BLaER1 treated with 17β-estradiol and CSF1 and Interleukin-3, amounts not matched to agents 10 nM and 100 nM (cell line): ENCODE measurements around the gene TNIP3.

Experiments used
- H3K27ac ChIP-seq, 11 experiments: shearing (Covaris generic); formaldehyde crosslinking; 2 replicates each; pipeline ENCODE4 v1.8.1; 2022
- H3K27me3 ChIP-seq, 11 experiments: shearing (Covaris generic); formaldehyde crosslinking; 2 replicates each; pipeline ENCODE4 v1.8.1; 2022
- H3K36me3 ChIP-seq, 11 experiments: shearing (Covaris generic); formaldehyde crosslinking; 2 replicates each; pipeline ENCODE4 v1.8.1; 2022
- H3K4me1 ChIP-seq, 10 experiments: shearing (Covaris generic); formaldehyde crosslinking; 2 replicates each; pipeline ENCODE4 v1.8.1; 2022
- H3K4me2 ChIP-seq, 11 experiments: shearing (Covaris generic); formaldehyde crosslinking; 2 replicates each; pipeline ENCODE4 v1.8.1; 2022
- H3K4me3 ChIP-seq, 10 experiments: shearing (Covaris generic); formaldehyde crosslinking; 2 replicates each; pipeline ENCODE4 v1.8.1; 2022
- H3K9ac ChIP-seq, 11 experiments: shearing (Covaris generic); formaldehyde crosslinking; 2 replicates each; pipeline ENCODE4 v1.8.1; 2022
- H3K9me3 ChIP-seq, 11 experiments: shearing (Covaris generic); formaldehyde crosslinking; replicated peaks in 1 of 11; 2 replicates each; pipeline ENCODE4 v1.8.1; 2022
- H4K20me1 ChIP-seq, 11 experiments: shearing (Covaris generic); formaldehyde crosslinking; 2 replicates each; pipeline ENCODE4 v1.8.1; 2022
- Cebpa-rat ChIP-seq, 11 experiments: shearing (Covaris generic); IDR thresholded peaks; 2 replicates each; pipeline ENCODE4 v1.8.1; 2022

TNIP3 gene

DNA sequence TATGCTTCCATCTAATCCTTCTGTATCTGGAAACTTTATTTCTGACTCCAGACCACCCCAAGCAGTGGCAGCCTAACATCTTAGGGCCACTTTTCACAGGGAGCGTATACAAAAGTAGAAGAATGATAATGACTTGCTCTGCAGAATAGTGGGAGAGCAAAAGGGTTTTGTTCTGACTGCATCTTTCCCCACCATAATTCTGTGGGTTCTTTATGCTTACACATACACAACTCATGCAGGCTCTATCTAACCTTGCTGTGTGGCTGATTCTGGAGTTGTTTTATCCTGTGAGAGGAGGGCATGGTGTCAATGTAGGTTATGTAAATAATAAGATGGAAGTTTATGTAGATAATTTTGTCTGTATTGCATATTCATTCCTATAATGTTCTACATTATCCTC lies 49.4 kb downstream of the TNIP3 start:
- Histone ChIP-seq H3K36me3 (no peaks in the 10 kb centered on the region), H3K4me3 (no peak overlapping the region), H3K27ac (no peak overlapping the region), H3K9me3 (no peaks in the 10 kb centered on the region), H3K4me1 (peaks cover 0 to 4% (median 0%) of the 10 kb centered on the region in 10 experiments; a peak in 1 of 20 replicates), H3K9ac (no peak overlapping the region), H4K20me1 (no peaks in the 10 kb centered on the region), H3K27me3 (no peaks in the 10 kb centered on the region), H3K4me2 (no peak overlapping the region)
- no peak for TF ChIP-seq Cebpa-rat (IDR thresholded peaks at IDR 0.05)

DNA sequence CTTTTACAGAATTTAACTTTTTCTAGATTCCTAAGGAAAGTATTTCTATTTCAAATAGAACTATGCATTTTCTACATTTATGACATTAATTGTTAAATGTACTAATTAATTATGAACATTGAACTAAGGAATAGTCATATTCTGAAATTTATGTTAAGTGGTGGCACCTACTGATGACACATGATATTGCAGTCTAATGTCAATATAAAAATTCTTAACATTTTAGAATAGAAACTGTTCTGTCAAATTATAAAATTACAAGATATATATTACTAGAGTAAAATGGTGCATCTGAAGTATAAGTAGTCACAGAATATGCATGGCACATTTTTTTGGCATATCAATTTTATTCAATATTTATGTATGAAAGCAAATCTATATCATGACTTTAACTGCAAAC lies 51.6 kb downstream of the TNIP3 start:
- H4K20me1 ChIP-seq, result no peaks in the 10 kb centered on the region
- no peaks in the 10 kb centered on the region for H3K9me3 ChIP-seq
- peaks cover 0 to 4% (median 0%) of the 10 kb centered on the region in 10 experiments; a peak in 1 of 20 replicates for H3K4me1 ChIP-seq
- no peaks in the 10 kb centered on the region for H3K27me3 ChIP-seq
- H3K36me3 ChIP-seq, result no peaks in the 10 kb centered on the region
- H3K9ac ChIP-seq, result no peak overlapping the region
- no peak overlapping the region for H3K27ac ChIP-seq
- no peak overlapping the region for H3K4me2 ChIP-seq
- no peak for TF ChIP-seq Cebpa-rat (IDR thresholded peaks at IDR 0.05)
- no peak overlapping the region for H3K4me3 ChIP-seq

- Histone ChIP-seq H3K9ac (no peak overlapping the region), H3K36me3 (no peaks in the 10 kb centered on the region), H3K4me2 (no peak overlapping the region), H3K4me1 (peaks cover 0 to under 1% (median 0%) of the 10 kb centered on the region in 10 experiments; a peak in 1 of 20 replicates), H3K9me3 (no peaks in the 10 kb centered on the region), H3K27ac (no peak overlapping the region), H3K27me3 (no peaks in the 10 kb centered on the region), H4K20me1 (no peaks in the 10 kb centered on the region), H3K4me3 (no peak overlapping the region)
- no peak for TF ChIP-seq Cebpa-rat (IDR thresholded peaks at IDR 0.05)
Measured at GRCh38 chr4:121108557-121108956, 55.6 kb downstream of the TNIP3 start.

DNA sequence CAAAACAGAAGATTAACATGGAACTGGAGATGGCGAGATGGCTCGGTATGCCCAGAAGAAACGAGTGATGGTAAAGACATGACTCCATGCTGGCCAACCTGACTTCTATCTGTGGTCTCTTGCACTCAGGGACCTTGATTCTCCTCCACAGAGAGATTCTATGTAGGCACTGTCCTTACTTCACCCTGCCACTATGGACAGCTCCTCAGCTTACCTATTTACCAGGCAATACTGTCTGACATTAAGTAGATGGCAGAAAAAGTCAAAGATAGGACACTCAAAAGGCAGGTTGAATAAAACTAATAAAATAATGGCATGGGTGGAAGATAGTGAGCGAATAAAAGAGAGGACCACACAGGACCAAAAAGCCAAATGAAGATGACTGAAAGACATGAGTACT lies 56.6 kb downstream of the TNIP3 start:
- Histone ChIP-seq H3K4me1 (no peaks in the 10 kb centered on the region), H3K27me3 (no peaks in the 10 kb centered on the region), H3K36me3 (no peaks in the 10 kb centered on the region), H3K4me2 (no peak overlapping the region), H3K4me3 (no peak overlapping the region), H3K9ac (no peak overlapping the region), H4K20me1 (no peaks in the 10 kb centered on the region), H3K27ac (no peak overlapping the region), H3K9me3 (no peaks in the 10 kb centered on the region)
- no peak for TF ChIP-seq Cebpa-rat (IDR thresholded peaks at IDR 0.05)

DNA sequence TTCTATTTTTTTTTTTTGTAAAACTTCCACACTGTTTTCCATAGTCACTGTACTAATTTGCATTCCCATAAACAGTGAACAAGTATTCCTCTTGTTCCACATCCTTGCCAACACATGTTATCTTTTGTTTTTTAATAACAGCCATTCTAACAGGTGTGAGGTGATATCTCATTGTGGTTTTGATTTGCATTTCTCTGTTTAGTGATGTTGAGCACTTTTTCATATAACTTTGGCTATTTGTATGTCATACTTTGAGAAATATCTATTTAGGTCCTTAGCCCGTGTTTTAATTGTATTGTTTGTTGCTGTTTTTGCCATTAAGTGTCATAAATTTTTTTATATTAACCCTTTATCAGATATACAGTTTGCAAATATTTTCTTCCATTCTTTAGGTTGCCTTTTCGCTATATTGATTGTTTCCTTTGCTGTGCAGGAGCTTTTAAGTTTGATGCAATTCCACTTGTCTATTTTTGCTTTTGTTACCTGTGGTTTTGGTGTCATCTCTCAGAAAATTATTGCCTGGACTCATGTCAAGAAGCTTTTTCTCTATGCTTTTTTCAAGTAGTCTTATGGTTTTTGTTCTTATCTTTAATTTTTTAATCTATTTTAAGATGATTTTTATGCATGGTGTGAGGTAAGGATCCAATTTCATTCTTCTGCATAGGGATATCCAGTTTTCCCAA lies 63.9 kb downstream of the TNIP3 start:
- no peak overlapping the region for H3K4me3 ChIP-seq
- no peaks in the 10 kb centered on the region for H4K20me1 ChIP-seq
- no peaks in the 10 kb centered on the region; a peak in 1 of 22 replicates for H3K9me3 ChIP-seq
- TF ChIP-seq Cebpa-rat (IDR thresholded peaks at IDR 0.05), result no peak
- no peaks in the 10 kb centered on the region for H3K4me1 ChIP-seq
- no peaks in the 10 kb centered on the region for H3K27me3 ChIP-seq
- no peak overlapping the region for H3K27ac ChIP-seq
- no peak overlapping the region for H3K4me2 ChIP-seq
- no peak overlapping the region for H3K9ac ChIP-seq
- H3K36me3 ChIP-seq, result no peaks in the 10 kb centered on the region

DNA sequence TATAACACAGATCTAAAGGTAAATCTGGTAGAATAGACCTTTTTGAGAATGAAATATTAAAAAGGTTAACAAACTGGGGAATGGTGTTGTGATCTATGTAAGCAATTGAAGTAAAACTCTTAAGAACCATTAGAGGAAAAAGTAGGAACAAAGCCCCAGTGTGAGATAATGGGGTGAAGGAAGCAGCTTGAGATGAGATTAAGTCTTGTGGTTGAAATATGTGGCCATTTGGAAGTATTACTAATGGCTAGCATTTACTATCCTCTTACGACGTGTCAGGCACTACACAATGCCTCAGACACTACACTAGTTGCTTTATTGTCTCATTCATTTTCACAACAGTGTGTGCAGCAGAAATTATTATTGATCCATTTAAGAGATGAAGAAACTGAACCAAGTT lies 65.9 kb downstream of the TNIP3 start:
- no peaks in the 10 kb centered on the region for H3K36me3 ChIP-seq
- H4K20me1 ChIP-seq, result no peaks in the 10 kb centered on the region
- peaks cover 0 to 13% (median 0%) of the 10 kb centered on the region in 10 experiments; a peak in 4 of 20 replicates for H3K4me1 ChIP-seq
- no peak overlapping the region for H3K27ac ChIP-seq
- no peak overlapping the region for H3K4me2 ChIP-seq
- no peak for TF ChIP-seq Cebpa-rat (IDR thresholded peaks at IDR 0.05)
- no peak overlapping the region for H3K4me3 ChIP-seq
- H3K9ac ChIP-seq, result no peak overlapping the region
- no peaks in the 10 kb centered on the region; a peak in 1 of 22 replicates for H3K9me3 ChIP-seq
- H3K27me3 ChIP-seq, result no peaks in the 10 kb centered on the region

DNA sequence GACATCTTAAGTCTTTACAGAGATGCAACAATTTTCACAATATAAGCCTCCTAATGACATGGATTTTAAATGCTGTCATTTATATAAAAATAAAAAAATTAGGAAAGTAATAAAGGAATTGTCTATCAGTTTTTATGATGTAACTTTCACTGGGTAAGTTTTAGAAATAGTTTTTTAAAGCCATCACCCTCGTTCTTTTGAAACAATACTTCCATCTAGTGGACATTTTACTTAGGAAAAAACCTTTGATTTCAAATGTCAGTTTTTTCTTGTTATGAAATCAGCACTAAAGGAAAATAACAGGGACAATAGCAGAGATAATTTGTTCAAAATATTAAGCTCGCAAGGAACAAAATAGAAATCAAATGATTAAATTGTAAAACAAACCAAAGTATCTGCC lies 67.5 kb downstream of the TNIP3 start:
- H3K36me3 ChIP-seq, result no peaks in the 10 kb centered on the region
- peaks cover 0 to 17% (median 0%) of the 10 kb centered on the region in 10 experiments; a peak in 4 of 20 replicates for H3K4me1 ChIP-seq
- H3K9me3 ChIP-seq, result no peaks in the 10 kb centered on the region; a peak in 1 of 22 replicates
- no peak overlapping the region for H3K4me3 ChIP-seq
- no peak overlapping the region for H3K27ac ChIP-seq
- H3K4me2 ChIP-seq, result no peak overlapping the region
- no peaks in the 10 kb centered on the region for H3K27me3 ChIP-seq
- H3K9ac ChIP-seq, result no peak overlapping the region
- no peaks in the 10 kb centered on the region for H4K20me1 ChIP-seq
- no peak for TF ChIP-seq Cebpa-rat (IDR thresholded peaks at IDR 0.05)

DNA sequence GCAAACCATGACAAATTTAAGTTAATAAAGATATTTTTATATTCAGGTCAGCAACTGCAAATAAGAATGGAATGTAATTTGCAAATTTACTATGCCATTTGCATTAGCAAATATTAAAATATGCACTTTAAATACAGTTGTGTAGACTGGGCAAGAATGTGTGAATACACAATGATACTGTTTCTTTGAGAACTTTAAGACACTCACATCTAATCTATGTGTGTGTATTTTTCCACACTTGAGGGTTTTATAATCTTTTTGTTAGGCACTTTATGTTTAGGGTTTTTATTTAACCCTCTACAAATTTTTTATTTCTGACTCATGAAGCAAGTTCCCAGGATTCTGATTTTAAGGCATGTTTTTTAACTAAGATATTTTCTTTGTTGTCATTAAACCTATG lies 67.9 kb downstream of the TNIP3 start:
- peaks cover 0 to 17% (median 0%) of the 10 kb centered on the region in 10 experiments; a peak in 4 of 20 replicates for H3K4me1 ChIP-seq
- no peak overlapping the region for H3K9ac ChIP-seq
- no peak overlapping the region for H3K4me2 ChIP-seq
- no peak overlapping the region for H3K27ac ChIP-seq
- H3K4me3 ChIP-seq, result no peak overlapping the region
- TF ChIP-seq Cebpa-rat (IDR thresholded peaks at IDR 0.05), result no peak
- no peaks in the 10 kb centered on the region for H4K20me1 ChIP-seq
- no peaks in the 10 kb centered on the region for H3K9me3 ChIP-seq
- no peaks in the 10 kb centered on the region for H3K36me3 ChIP-seq
- no peaks in the 10 kb centered on the region for H3K27me3 ChIP-seq

- peaks cover 0 to 17% (median 0%) of the 10 kb centered on the region in 10 experiments; a peak in 4 of 20 replicates for H3K4me1 ChIP-seq
Measured at GRCh38 chr4:121094297-121094966, 69.7 kb downstream of the TNIP3 start.

DNA sequence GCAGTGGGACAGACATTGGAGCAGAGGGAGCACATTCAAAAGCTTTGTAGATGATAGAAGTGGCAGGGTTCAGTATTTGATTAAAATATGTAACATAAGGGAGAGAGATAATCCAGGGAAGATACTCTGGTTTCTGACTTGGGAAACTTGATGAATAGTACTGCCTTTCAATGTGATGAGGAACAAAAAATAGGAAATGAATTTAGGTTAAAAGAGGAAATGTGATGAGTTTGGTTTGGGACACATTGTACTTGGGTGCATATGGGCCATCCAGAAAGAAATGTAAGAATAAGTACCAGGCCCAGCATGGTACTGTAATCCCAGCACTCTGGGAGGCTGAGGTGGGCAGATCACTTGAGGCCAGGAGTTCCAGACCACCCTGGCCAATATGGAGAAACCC lies 70.9 kb downstream of the TNIP3 start:
- H3K27ac ChIP-seq, result no peak overlapping the region
- TF ChIP-seq Cebpa-rat (IDR thresholded peaks at IDR 0.05), result no peak
- H3K9me3 ChIP-seq, result no peaks in the 10 kb centered on the region
- no peak overlapping the region for H3K9ac ChIP-seq
- no peak overlapping the region for H3K4me3 ChIP-seq
- no peaks in the 10 kb centered on the region for H4K20me1 ChIP-seq
- peaks cover 0 to 17% (median 0%) of the 10 kb centered on the region in 10 experiments; a peak in 4 of 20 replicates for H3K4me1 ChIP-seq
- H3K36me3 ChIP-seq, result no peaks in the 10 kb centered on the region
- no peak overlapping the region for H3K4me2 ChIP-seq
- no peaks in the 10 kb centered on the region for H3K27me3 ChIP-seq

More at GRCh38 chr4:121094297-121094966, 69.7 kb downstream of the TNIP3 start:
- H3K36me3 ChIP-seq, result no peaks in the 10 kb centered on the region
- H3K4me3 ChIP-seq, result no peak overlapping the region
- H3K27ac ChIP-seq, result no peak overlapping the region
- H3K9me3 ChIP-seq, result no peaks in the 10 kb centered on the region
- no peaks in the 10 kb centered on the region for H3K27me3 ChIP-seq
- no peak for TF ChIP-seq Cebpa-rat (IDR thresholded peaks at IDR 0.05)
- H3K4me2 ChIP-seq, result no peak overlapping the region
- no peaks in the 10 kb centered on the region for H4K20me1 ChIP-seq
- no peak overlapping the region for H3K9ac ChIP-seq
